Suprapubic skin (tissue), 4 donors: Measurements from ENCODE around the gene BCL2L15.

Experiments
- EP300 ChIP-seq: sonication (generic); formaldehyde crosslinking; IDR thresholded peaks from one replicate; pipeline ENCODE4 v1.6.1; 2017; ENCODE audit warnings: antibody characterized with exemption
- POLR2A ChIP-seq, 2 donors: fragments of 450-650 bp; IDR thresholded peaks; one replicate each; pipeline ENCODE4 v1.6.1; 2017; ENCODE audit warnings: antibody characterized with exemption in 2 of 2, mild to moderate bottlenecking in 2 of 2, moderate library complexity in 2 of 2
- POLR2AphosphoS5 ChIP-seq, 3 donors: sonication (generic); formaldehyde crosslinking; IDR thresholded peaks; one replicate each; pipeline ENCODE4 v1.6.1; 2017; ENCODE audit warnings: antibody characterized with exemption in 3 of 3
- TF ChIP-seq, protein P1 (sequence below), 2 donors: fragments of 200-600 bp in 1 of 2; fragments of 450-650 bp in 1 of 2; sonication (generic) in 1 of 2; IDR thresholded peaks; one replicate each; pipeline ENCODE4 v1.5.1; 2016 to 2019; ENCODE audit warnings: antibody characterized with exemption in 2 of 2, mild to moderate bottlenecking in 1 of 2, moderate library complexity in 1 of 2

DNA sequence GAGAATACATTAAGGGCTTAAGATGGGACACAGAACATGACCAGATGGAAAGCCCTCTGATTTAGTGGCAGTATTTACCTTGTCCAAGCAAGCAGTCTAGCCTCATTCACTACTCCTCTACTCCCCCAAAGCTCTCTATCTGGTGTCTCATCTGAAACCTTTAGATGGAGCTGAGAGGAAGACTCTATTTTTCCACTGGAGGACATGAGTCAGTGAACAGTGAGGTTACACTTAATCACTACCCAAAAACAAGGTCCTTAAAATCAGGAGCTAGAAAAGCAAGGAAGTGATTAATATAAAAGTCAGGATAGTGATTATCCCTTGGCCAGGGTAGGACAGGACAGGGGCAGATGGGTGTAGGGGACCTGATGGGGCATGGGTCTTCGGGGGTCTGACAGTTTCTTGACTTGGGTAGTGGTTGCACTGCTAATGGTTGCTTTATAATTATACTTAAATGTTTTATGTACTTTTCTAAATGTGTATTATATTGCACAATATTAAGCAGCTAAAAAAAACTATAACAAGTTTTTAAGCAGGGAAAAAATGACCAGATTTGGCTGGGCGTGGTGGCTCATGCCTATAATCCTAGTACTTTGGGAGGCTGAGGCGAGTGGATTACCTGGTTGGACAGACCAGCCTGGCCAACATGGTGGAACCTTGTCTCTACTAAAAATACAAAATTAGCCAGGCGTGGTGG, 18.8 kb downstream of the BCL2L15 start:
- TF ChIP-seq, protein P1, sequence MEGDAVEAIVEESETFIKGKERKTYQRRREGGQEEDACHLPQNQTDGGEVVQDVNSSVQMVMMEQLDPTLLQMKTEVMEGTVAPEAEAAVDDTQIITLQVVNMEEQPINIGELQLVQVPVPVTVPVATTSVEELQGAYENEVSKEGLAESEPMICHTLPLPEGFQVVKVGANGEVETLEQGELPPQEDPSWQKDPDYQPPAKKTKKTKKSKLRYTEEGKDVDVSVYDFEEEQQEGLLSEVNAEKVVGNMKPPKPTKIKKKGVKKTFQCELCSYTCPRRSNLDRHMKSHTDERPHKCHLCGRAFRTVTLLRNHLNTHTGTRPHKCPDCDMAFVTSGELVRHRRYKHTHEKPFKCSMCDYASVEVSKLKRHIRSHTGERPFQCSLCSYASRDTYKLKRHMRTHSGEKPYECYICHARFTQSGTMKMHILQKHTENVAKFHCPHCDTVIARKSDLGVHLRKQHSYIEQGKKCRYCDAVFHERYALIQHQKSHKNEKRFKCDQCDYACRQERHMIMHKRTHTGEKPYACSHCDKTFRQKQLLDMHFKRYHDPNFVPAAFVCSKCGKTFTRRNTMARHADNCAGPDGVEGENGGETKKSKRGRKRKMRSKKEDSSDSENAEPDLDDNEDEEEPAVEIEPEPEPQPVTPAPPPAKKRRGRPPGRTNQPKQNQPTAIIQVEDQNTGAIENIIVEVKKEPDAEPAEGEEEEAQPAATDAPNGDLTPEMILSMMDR (IDR thresholded peaks at IDR 0.05) = no peak
- TF ChIP-seq POLR2A (IDR thresholded peaks at IDR 0.05) (no peak), POLR2AphosphoS5 (IDR thresholded peaks at IDR 0.05) (no peak), EP300 (no peak)
